Stimulated activated naive CD8-positive, alpha-beta T cell treated with anti-CD3 and anti-CD28 coated beads, Interleukin-15, Interleukin-2, amounts not matched to agents 100 U/mL and 50 U/mL, for 24 hours (primary cell): ENCODE data around the gene GBF1.
A peak's percentile ranks its signal among the peaks of the same experiment; 100 is the strongest.
"Not testable (repeated sequence)": the region's sequence is repeated elsewhere in the genome, so short reads cannot be mapped to it uniquely, and the experiment has no call there.

Experiments used
- ATAC-seq: fragments of 150-1000 bp; cut with Tn5 transposase; one replicate; pipeline ENCODE4 v1.10.0; 2021
- DNase-seq: peaks from one replicate; pipeline ENCODE4 v3.0.0; 2021

Gene GBF1

DNA sequence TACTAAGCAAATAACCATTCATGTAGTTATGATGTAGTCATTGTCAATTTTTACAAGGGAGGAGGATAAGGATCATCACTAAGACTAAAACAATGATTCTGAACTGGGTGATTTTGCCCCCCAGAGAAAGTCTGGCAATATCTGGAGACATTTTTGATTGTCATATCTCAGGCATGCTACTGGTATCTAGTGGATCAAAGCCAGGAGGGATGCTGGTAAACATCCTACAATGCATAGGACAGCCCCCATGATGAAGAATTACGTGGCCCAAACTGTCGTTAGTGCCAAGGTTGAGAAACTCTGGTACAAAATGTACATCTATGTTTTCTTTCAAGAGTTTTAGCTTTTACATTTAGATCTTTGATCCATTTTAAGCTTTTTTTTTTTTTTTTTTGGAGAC is 57.3 kb downstream of the GBF1 start:
- no peak for ATAC-seq

DNA sequence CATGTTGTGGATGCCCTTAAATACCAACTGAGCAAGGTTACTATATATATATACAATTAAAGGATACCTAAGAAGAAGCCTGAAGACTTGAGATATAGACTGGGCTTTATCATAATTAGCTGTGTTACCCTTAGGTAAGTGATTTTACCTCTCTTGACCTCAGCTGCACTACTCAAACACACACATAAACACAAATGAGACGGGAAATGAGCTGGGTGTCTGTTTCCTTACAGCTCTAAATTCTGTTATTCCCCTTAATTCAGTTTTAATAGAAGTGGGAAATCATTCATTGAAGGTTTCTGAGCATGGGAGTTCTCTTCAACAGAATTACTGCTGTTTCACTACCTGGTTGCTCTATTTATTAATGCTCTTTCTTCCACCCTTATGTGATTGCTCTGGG is 60.7 kb downstream of the GBF1 start:
- ATAC-seq, result no peak
- DNase-seq, result no peak

More for the DNA sequence above, 57.3 kb downstream of the GBF1 start:
- DNase-seq, result no peak

DNA sequence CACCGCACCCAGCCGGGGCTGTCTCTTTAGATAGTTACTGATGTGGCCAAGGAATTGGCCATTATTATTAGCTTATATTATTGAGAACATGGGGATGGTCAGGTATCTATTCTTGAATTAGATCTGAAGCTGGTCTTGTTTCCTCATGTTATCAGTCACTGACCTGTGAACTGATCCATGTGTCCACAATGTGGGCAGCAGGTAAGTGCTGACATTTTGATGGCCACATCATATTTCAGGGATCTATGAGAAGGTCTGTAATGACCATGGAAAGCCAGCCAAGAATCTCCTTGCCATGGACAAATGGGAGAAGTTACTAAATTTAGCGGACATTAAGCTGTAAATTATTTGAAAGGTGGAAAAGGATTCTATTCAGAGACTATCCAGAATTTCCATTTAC is 61.4 kb downstream of the GBF1 start:
- no peak for DNase-seq
- no peak for ATAC-seq

DNA sequence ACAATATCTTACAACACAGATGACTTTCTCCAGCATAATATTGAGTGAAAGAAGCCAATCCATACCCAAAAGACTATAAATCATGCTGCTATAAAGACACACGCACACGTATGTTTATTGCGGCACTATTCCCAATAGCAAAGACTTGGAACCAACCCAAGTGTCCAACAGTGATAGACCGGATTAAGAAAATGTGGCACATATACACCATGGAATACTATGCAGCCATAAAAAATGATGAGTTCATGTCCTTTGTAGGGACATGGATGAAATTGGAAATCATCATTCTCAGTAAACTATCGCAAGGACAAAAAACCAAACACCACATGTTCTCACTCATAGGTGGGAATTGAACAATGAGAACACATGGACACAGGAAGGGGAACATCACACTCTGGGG is 63.0 kb downstream of the GBF1 start:
- DNase-seq, ATAC-seq: not testable (repeated sequence)

DNA sequence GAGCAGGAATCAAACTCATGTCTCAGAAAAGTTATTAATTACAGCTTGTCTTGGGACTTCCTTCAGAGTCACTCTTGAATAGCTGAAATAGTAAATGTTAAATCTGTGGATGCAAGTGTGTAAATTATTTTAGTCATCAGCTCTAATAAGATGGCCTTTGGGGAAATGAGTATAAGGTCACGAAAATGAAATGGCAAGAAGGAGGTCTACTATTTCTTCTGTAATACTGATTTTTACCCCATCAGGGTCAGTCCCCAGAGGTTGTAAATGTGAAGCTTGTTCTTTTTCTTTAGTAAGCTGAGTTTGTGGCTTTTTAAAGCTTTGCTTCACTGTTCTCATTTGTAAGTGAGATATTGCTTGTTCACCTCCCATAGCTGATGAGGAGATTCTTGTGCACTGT is 63.9 kb downstream of the GBF1 start:
- no peak for DNase-seq
- no peak for ATAC-seq

DNA sequence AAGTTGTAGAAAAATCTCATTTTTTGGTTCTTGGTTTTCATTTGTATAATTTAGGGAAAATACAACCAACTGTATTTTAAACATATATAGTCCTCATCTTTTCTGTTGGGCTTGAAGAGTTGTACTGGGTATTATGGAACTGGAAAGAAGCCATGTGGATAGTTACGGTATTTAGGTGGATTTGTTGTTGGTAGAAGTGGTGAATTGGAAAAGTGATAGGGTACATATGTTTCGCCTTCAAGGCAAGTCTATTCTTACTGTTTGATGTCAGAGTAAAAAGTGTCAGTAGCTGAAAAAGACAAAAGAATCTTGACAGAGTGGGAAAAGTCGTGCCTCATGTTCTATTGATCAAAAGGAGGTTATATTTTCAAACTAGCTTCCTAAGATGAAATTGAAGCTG is 64.6 kb downstream of the GBF1 start:
- ATAC-seq, result no peak
- no peak for DNase-seq

DNA sequence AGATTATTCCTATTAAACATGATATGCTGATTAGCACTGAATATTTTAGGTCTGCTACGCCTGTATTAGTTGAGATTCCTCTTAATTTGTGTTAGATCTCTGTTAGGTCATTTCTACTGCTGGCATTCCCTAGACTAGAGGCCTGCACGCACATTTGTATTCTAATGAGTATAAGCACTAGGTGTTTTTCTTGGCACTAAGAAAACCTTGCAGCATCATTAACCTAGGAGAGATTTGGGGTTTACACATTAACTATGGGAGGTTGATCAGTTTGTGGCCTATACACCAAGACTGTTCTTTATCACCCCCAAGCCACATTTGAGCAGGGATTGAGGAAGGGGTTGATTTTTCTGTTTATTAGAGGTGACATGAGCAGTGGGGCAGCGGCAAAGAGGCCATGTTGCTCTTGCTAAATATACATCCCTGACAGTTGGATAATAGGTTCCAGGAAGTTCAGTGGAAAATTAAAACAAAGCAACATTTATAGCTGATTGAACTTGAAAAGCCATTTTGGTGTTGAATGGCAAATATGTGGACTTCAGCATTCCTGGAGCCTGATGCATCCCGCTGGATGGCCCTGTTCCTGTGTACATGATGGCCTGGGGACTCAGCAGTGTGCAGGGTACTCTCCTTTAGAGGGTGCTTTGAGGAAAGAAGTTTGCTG is 65.2 kb downstream of the GBF1 start:
- DNase-seq, result no peak
- ATAC-seq, result no peak

DNA sequence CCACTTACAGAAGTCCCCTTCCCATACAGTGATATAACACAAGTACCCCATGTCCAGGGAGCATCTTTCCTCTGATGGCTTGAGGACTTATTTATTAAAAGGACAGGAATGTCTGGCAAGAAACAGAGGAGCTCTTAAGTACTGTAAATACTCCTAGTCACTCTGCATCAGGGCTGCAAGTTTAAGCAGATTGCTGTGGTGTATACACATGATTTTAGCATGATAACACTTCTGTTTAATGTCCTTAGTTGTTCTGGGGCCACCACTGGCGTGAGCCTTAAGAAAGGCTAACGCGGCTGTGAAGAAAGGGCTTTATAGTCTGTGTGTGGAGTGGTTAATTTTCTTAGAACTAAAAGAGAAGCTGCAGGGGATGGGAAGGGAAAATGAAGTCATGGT is 65.7 kb downstream of the GBF1 start:
- no peak for DNase-seq
- ATAC-seq, result no peak

DNA sequence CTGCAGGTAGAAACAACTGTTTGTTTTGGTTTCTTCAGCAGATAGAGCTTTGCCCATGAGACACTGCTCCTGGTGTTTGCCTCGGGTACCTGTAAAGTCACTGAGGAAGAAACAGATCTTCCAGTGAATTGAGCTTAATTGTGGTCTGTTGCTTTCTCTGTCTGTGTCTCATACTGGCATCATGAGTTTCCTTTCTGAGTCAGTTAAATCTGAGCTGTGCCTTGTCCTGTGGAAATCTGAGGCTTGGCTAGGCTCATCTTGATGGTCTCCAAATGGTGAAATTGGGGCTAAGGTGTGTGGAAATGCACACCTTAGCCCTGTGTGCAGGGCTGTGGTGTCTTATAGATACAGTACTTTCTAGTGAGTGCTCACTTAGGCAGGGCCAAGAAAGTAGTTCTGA is 67.4 kb downstream of the GBF1 start:
- DNase-seq (no peak), ATAC-seq (peak; percentile 80)

DNA sequence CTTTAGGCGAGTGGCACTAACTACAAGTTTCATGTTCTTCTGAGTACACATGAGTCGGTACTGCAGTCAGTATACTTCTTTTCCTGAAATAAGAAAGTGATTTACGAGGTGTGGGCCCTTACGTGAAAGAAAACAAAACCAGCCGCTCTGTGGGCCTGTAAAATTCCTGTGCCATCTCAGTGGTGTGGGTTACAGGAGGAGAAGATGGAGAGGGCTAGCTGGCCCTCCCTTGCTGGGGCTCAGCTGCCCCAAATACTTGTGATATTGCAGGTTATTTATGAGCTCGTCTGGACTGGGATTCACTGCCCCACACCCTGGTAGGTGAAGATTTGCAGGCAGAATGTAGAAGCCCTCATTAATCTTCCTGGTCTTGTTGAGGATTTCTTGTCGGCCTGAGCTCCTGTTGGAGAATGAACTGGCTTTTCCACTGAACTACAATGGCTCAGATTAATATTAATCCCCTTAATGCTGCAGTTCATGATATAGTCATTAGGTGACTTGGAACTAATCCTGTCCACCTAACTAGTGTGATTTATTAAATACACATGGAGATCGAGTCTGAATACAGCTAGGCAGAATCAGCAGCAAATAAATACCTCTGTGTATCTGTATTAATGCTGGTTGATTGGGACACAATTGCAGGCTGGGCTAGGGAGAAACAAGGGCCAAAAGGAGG is 68.0 kb downstream of the GBF1 start:
- DNase-seq, result no peak
- ATAC-seq, result no peak

DNA sequence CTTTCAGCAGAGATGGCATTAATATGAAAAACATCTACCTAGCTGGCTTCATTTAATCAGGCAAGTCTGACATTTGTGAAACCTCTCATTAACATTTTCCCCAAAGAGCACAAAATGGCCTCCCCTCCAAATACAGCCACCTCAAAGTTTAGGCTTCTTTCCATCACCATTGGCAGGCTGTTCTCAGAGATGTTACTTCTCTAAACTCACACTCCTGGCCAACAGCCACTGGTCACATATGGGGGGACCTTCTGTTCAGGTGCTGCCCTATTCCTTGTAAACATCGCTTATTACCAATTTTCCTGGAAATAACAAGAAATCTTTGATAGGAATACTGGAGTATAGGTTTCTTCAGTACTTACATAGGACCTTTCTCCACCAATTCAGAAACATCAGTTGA is 69.5 kb downstream of the GBF1 start:
- ATAC-seq (no peak), DNase-seq (no peak)

DNA sequence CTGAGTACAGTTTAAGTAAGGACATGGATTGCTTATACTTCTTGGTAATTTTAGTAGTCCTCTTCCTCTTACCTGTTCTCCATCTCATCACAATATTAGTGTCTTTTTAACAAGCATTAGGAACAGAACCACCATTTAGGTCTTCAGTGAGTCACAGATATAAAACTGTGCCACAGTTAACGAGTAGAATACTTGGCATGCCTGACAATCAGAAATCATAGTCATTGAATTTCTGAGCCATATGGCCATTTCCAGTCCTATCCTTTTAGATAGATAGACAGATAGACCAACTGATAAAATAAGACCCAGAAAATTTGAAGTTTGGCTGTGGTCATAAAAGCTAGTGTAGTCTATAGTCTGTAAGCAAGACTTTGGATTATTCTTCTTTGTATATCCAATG is 71.1 kb downstream of the GBF1 start:
- no peak for DNase-seq
- no peak for ATAC-seq

DNA sequence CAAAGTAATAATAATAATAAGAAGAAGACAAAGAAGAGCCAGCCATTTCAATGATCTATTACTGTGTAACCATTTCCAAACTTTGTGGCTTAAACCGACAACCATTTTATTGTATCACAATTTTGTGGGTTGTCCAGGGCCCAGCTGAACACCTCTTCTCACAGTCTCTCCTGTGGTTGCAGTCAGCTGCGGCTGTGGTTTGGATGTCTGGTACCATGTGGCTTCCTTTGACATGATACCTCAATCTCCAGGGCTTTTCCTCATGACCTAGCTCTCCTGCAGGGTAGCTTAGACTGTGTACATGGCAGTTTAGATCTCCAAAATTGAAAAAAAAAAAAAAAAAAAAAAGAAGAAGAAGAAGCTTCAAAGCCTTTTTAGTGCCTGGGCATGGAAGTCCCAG is 77.6 kb downstream of the GBF1 start:
- DNase-seq, result peak; percentile 43
- ATAC-seq, result peak; percentile 78

DNA sequence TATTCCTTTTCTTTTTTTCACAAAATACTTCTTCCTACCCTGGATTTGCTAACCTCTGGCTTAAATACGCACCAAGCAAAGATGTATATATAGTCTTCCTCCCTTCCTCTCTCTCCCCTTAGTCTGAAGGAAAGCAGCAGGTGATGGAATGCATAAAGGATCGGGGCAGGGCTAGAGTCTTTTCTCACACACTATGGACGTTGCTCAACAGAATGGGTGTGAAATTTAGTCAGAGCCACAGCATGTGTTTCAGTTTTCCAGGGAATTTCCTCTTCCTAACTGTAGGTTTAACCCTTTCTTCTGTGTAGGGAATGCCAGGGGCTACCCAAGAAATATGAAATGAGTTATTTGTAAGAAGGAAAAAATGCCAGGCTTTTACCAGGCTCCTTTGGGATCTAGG is 78.7 kb downstream of the GBF1 start:
- no peak for ATAC-seq
- DNase-seq, result no peak

DNA sequence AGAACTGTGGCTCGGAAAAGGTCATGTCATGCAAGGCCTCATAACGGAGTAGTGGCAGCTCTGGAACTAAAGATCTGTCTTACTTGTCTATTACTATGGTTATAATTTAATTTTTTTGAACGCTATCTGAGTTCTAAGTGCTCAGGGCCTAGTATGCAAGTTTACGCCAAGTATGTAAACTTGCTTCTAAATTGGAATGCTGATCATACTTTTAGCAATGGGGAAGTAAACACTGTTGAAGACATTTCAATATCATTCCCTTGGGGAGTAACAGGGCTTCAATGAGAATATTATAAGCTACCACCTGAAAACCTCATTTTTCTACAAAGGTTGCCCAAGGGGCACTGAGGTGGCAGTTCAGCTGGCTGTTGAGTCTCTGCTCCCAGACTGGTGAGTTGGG is 80.7 kb downstream of the GBF1 start:
- DNase-seq (no peak), ATAC-seq (no peak)

DNA sequence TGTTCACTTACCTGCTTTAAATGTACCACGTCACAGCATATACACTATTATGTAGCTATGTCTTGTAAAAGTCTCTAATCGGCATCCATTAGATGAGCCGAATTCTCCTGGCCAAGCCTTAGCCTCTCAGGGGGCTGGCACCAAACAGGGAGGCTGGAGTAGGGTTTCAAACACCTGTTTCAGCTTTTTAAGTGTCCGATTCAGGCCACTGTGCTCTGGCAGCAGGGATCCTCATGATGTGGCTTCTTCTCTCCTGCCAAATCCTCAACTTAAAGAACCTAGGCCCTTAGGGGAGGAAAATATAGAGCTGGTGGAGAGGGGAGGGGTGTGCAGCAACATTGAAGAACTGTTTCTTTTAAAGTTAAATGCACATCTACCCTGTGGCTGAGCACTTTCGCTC is 81.7 kb downstream of the GBF1 start:
- ATAC-seq (no peak), DNase-seq (no peak)

DNA sequence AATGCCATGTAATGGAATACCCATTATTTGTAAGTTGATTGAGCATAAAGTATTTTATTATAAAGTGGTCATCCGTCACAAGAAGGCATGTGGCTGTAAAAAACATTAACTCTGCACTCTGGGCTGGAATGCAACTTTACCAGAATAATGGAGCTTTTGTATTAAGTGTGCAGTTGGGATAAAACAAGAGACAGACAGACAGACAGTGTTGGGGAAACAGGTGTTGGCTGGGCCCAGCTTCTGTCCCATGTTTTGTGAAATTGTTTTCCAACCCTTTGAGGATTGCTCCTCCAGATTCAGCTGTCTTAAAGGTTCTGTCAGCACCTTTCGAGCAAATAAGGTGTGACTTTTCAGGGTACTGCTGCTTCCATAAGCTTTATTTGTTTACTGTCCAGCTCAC is 82.3 kb downstream of the GBF1 start:
- ATAC-seq (no peak), DNase-seq (no peak)

DNA sequence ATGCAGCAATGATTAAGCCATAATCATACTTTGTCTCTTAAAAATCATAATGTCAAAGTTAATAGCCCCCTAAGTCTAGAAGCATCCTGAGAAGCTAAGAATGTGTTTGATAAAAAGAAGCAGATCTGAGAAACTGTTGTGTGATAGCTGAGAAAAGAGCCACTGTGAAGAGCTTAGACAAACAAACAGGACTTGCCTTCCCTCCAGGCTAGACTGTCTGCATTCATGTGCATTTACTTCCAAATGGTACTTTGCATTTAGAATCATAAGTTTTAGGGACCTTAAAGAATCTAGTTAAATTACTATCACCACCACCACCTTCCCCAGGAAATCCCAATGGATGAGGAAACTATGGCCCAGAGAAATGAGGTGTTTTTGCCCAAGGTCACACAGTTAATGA is 87.4 kb downstream of the GBF1 start:
- ATAC-seq (no peak), DNase-seq (no peak)

DNA sequence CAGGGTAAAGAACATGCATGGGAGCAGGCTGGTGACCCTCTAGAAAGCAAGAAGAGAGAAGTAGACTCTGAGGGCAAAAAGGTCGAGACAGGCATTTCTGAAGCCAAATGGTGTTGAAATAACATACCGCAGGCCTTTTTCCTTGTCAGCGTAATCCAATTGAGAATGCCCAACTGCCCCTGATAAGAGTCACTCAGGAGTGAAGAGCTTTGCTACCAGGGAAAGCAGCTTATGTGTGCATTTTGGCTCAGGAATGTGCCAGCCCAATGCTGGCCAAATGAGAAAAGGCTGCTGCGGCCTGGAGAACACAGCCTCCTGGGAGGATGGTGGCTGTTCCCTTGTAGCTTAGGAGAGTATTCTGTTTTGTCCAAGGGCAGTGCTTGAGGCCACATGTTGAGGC is 88.8 kb downstream of the GBF1 start:
- DNase-seq, result no peak
- no peak for ATAC-seq

DNA sequence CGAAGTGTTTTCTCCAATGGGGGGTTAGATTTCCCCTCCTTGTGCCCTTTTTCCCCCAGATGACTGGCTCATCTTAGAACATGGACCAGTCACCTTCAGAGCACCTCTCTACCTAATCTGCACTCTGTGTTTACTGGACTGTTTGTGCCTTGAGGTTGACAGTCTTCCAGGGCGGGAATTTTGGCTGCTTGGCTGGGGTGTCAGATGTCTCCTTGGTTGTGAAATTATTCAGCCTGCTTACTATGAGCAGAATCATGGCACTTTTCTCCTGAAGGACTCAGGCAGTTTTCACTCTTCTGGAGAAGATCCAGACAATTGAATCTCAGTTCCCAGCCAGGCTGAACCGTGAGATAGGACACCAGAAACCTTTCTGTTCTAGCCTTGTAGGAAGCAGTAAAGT is 89.9 kb downstream of the GBF1 start:
- ATAC-seq, result no peak
- DNase-seq, result no peak

DNA sequence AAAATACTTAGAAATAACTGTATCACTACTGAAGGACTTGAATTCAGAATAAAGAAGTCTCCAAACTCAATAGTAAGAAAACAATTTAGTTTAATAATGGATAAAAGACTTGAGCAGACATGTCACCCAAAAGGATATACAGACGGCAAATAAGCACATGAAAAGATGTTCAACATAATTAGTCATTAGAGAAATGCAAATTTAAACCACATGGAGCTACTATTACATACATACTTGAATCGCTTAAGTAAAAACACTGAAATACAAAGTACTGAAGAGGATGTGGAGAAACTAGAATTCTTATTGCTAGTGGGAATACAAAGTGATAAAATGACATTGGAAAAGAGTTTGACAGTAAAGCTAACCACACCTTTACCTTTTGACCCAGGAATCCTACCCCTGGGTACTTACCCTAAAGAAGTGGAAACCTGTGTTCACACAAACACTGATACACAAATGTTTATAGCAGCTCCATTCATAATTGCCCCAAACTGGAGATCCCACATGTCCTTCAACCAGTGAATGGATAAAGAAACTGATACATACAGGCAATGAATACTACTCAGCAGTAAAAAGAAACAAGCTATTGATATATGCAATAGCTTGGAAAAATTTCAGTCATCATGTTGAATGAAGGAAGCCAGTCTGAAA is 95.8 kb downstream of the GBF1 start:
- peak; percentile 55 for ATAC-seq
- DNase-seq, result no peak

DNA sequence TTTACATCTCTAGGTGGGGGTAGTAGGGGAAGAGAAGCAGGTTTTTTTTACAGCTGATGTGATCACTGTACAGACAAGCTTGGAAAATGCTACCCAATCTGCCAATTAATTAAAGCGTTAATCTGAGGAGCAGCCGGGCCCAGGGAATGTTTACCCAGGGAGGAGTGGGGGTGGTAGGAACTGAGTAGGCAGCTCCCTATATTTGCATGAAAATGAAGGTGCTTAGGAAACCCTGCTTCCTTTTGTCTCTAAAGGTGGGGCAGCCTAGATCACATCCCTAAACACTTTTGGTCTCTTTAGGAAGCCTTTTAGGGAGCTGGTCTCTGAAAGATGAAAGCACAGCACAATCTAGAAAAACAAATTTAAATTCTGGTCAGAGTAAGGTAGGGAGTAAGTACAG is 97.1 kb downstream of the GBF1 start:
- DNase-seq, result no peak
- no peak for ATAC-seq

DNA sequence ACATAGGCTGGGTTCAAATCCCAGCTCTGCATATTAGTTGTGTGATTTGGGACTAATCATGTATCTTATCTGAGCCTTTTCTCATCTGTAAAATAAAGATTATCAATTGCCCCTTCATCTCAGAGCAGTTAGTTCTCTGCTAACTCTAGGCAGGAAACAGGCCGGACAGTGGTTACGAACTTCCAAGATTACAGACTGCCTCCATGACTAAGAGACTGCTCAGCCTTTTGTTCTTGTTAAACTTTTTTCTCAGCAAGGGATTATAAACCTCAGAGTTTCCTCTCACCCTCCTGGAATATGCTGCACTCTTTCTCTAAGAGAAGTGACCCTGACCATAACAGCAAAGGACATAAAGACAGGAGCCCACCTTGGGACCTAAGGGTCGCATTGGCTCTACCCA is 97.6 kb downstream of the GBF1 start:
- ATAC-seq (no peak), DNase-seq (no peak)

DNA sequence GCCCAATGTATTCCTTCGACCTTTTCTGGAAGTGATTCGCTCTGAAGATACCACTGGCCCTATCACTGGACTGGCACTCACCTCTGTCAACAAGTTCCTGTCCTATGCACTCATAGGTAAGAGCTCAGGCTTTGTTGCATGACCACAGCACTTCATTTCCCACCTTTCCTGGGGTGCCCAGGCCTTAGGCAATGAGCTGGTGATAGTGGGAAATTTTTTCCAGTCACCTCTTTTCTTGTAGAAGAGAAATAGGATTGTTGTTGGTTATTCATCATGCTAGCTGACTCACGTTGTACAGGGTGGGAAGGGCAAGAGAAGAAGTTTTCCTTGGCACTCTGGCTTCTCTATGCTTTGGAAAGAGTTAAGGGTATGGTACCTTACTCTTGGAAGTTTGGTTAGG is 98.7 kb downstream of the GBF1 start:
- ATAC-seq (no peak), DNase-seq (no peak)
